Natural killer cell (primary cell): Measurements from ENCODE around the gene PCTP. TPM values are rescaled to one million over a fixed set of nuclear protein-coding genes. Genes with fewer than 3 reads are reported as not detected.

ENCODE experiments used
- ATAC-seq, 3 donors: fragments of 150-1000 bp in 2 of 3; fragments of 200-7000 bp in 1 of 3; cut with Tn5 transposase; 1 replicate in 1 of 3; 2 replicates in 2 of 3; pipeline ENCODE4 v1.10.0; 2021; ENCODE audit warnings: mild to moderate bottlenecking in 2 of 3, moderate library complexity in 2 of 3
- DNase-seq, 2 donors: peaks; one replicate each; pipeline versions ENCODE4 v3.0.0 to v3.0.0-alpha.2; 2013 to 2021; ENCODE audit warnings: mixed read lengths in 1 of 2
- H3K27ac ChIP-seq: one replicate; pipeline ENCODE4 v1.5.1; 2013; ENCODE audit warnings: mild to moderate bottlenecking, low read length
- H3K27me3 ChIP-seq: one replicate; pipeline ENCODE4 v1.6.1; 2013; ENCODE audit warnings: low read length; ENCODE audit not compliant: control insufficient read depth, insufficient read depth
- H3K36me3 ChIP-seq: one replicate; pipeline ENCODE4 v1.6.1; 2013; ENCODE audit warnings: low read length; ENCODE audit not compliant: control insufficient read depth, insufficient read depth
- H3K4me1 ChIP-seq: one replicate; pipeline ENCODE4 v1.6.1; 2013; ENCODE audit warnings: low read length; ENCODE audit not compliant: control insufficient read depth, insufficient read depth
- H3K4me3 ChIP-seq: one replicate; pipeline ENCODE4 v1.5.1; 2013; ENCODE audit warnings: low read length
- H3K9me3 ChIP-seq: one replicate; pipeline ENCODE4 v1.6.1; 2013; ENCODE audit warnings: low read length; ENCODE audit not compliant: control insufficient read depth, insufficient read depth
- H3K27ac Mint-ChIP-seq, 2 donors: one replicate each; pipeline ENCODE4 v1.8.0; 2022; ENCODE audit warnings: mild to moderate bottlenecking in 2 of 2, mixed read lengths in 2 of 2, moderate library complexity in 1 of 2
- H3K27me3 Mint-ChIP-seq, 2 donors: one replicate each; pipeline ENCODE4 v1.8.0; 2022; ENCODE audit warnings: low read depth in 2 of 2, mixed read lengths in 2 of 2
- H3K36me3 Mint-ChIP-seq: one replicate; pipeline ENCODE4 v1.8.0; 2022; ENCODE audit warnings: mixed read lengths
- H3K4me1 Mint-ChIP-seq, 2 donors: one replicate each; pipeline ENCODE4 v1.8.0; 2022; ENCODE audit warnings: mixed read lengths in 2 of 2
- H3K4me3 Mint-ChIP-seq: one replicate; pipeline ENCODE4 v1.8.0; 2022; ENCODE audit warnings: mild to moderate bottlenecking, moderate library complexity, mixed read lengths
- H3K9me3 Mint-ChIP-seq, 2 donors: one replicate each; pipeline ENCODE4 v1.8.0; 2022; ENCODE audit warnings: mixed read lengths in 2 of 2
- WGBS: methylation state at CpG from one replicate; pipeline ENCODE4 v1.1.7; 2013; ENCODE audit warnings: missing lambda C conversion rate; ENCODE audit not compliant: insufficient coverage; 5-methylcytosine and 5-hydroxymethylcytosine counted together
- intact Hi-C: fragments of 100-400 bp; cut with micrococcal nuclease; formaldehyde crosslinking; loops from one replicate; pipeline ENCODE4 v1.14.2; 2022
- total RNA-seq, 4 donors: library from RNA; stranded (reverse); fragments of 120-200 nt in 1 of 4; gene quantifications; one replicate each; pipeline versions ENCODE4 v1.2.3 to v1.2.4, GENCODE V29; 2013 to 2022
- TF ChIP-seq, protein P1 (sequence below): fragments of 200-600 bp; IDR thresholded peaks from one replicate; pipeline ENCODE4 v1.8.0; 2022; ENCODE audit warnings: antibody characterized with exemption

Gene PCTP
- total RNA-seq, 3 donors from 2014 or later (not counting 1 experiment from before 2014, with no cell fraction given): 6.3 to 9.5 (median 9.2) TPM

DNA sequence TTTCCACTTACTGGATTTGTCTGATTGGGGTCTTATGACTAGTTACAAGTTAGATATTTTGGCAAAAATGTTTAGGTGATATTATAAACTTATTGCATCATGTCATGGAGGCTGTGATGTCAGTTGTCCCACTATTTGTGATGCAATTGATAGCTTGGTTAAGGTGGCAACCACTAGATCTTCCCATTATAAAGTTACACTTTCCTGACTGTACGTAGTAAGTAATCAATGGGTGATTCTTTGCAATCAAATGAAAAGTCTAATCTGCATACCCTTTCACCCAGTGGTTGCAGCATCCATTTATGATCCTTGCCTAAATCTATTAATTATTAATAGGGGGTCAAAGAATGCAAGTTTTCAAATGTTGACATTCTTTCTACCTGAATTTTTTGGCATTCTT lies 4.4 kb upstream of the PCTP start:
- H3K9me3 Mint-ChIP-seq: no peaks in the 10 kb centered on the region

DNA sequence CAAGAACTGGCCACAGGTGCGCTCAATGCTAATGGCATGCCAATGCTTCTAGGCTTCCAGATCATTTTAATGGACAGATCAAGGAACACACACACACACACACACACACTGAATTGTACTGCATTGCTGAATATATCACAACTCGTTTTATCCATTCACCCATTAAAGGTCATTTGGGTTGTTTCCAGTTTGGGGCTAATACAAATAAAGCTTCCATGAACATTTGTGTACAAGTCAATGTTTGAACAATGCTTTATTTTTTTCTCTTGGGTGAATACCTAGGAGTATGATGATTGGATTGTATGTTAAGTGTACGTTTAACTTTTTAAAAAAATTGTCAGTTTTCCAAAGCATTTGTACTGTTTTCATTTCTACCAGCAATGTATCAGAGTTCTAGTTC lies 3.6 kb upstream of the PCTP start:
- H3K36me3 Mint-ChIP-seq: no peaks in the 10 kb centered on the region

More for the DNA sequence above, 4.4 kb upstream of the PCTP start:
- Mint-ChIP-seq H3K4me3 (no peak overlapping the region), H3K36me3 (no peaks in the 10 kb centered on the region), H3K4me1 (peaks cover 10 to 12% of the 10 kb centered on the region in 2 donors), H3K27ac (no peak overlapping the region), H3K27me3 (peaks cover 14 to 27% of the 10 kb centered on the region in 2 donors)
- no peak for DNase-seq
- peaks cover 6% of the 10 kb centered on the region for H3K27me3 ChIP-seq
- peaks cover 8% of the 10 kb centered on the region for H3K4me1 ChIP-seq
- H3K36me3 ChIP-seq: no peaks in the 10 kb centered on the region
- no peak overlapping the region for H3K27ac ChIP-seq
- no peak for ATAC-seq
- H3K9me3 ChIP-seq: no peaks in the 10 kb centered on the region
- TF ChIP-seq, protein P1, sequence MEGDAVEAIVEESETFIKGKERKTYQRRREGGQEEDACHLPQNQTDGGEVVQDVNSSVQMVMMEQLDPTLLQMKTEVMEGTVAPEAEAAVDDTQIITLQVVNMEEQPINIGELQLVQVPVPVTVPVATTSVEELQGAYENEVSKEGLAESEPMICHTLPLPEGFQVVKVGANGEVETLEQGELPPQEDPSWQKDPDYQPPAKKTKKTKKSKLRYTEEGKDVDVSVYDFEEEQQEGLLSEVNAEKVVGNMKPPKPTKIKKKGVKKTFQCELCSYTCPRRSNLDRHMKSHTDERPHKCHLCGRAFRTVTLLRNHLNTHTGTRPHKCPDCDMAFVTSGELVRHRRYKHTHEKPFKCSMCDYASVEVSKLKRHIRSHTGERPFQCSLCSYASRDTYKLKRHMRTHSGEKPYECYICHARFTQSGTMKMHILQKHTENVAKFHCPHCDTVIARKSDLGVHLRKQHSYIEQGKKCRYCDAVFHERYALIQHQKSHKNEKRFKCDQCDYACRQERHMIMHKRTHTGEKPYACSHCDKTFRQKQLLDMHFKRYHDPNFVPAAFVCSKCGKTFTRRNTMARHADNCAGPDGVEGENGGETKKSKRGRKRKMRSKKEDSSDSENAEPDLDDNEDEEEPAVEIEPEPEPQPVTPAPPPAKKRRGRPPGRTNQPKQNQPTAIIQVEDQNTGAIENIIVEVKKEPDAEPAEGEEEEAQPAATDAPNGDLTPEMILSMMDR: no peak
- intact Hi-C loops: no loop called here
- H3K4me3 ChIP-seq: no peak overlapping the region
- 71% methylated on average over 1 of the region's 1 CpG for WGBS

DNA sequence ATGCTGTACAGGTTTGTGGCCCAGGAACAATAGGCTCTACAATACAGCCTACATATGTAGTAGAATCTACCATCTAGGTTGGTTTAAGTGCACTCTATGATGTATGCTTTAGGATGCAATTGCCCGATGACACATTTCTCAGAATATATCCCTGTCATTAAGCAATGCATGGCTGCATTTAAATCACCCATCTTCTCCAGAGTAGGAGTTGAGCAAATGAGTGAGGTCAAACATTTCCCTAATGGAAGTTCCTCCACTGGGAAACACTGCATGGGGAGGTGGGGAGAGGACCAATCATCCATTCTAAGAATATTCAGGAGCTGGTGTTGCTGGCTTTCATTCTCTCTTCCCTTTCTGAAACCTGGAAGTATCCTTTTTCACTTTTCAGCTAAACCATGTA lies 2.0 kb upstream of the PCTP start:
- peaks cover 18 to 31% of the 10 kb centered on the region in 2 donors for H3K4me1 Mint-ChIP-seq
- H3K36me3 ChIP-seq: no peaks in the 10 kb centered on the region
- H3K9me3 ChIP-seq: no peaks in the 10 kb centered on the region
- no peak overlapping the region for H3K27ac ChIP-seq
- TF ChIP-seq, protein P1: no peak
- intact Hi-C loops: no loop called here
- no CpG with 5 or more reads among the region's 1 CpG for WGBS
- no peak overlapping the region for H3K4me3 ChIP-seq
- H3K4me3 Mint-ChIP-seq: no peak overlapping the region
- H3K27me3 ChIP-seq: peaks cover 5% of the 10 kb centered on the region
- H3K27ac Mint-ChIP-seq: no peak overlapping the region
- ATAC-seq (no peak), DNase-seq (no peak)
- no peaks in the 10 kb centered on the region for H3K36me3 Mint-ChIP-seq
- H3K27me3 Mint-ChIP-seq: peaks cover 9 to 27% of the 10 kb centered on the region in 2 donors
- H3K9me3 Mint-ChIP-seq: no peaks in the 10 kb centered on the region
- H3K4me1 ChIP-seq: peaks cover 14% of the 10 kb centered on the region

More for the DNA sequence above, 3.6 kb upstream of the PCTP start:
- Mint-ChIP-seq H3K9me3 (no peaks in the 10 kb centered on the region), H3K4me1 (peaks cover 15 to 19% of the 10 kb centered on the region in 2 donors), H3K4me3 (no peak overlapping the region), H3K27me3 (peaks cover 14 to 27% of the 10 kb centered on the region in 2 donors), H3K27ac (no peak overlapping the region)
- peaks cover 5% of the 10 kb centered on the region for H3K27me3 ChIP-seq
- DNase-seq (no peak), ATAC-seq (no peak)
- TF ChIP-seq, protein P1: no peak
- peaks cover 14% of the 10 kb centered on the region for H3K4me1 ChIP-seq
- H3K4me3 ChIP-seq: no peak overlapping the region
- H3K36me3 ChIP-seq: no peaks in the 10 kb centered on the region
- 100% methylated on average over 1 of the region's 3 CpGs for WGBS
- intact Hi-C loops: no loop called here
- H3K27ac ChIP-seq: no peak overlapping the region
- no peaks in the 10 kb centered on the region for H3K9me3 ChIP-seq

DNA sequence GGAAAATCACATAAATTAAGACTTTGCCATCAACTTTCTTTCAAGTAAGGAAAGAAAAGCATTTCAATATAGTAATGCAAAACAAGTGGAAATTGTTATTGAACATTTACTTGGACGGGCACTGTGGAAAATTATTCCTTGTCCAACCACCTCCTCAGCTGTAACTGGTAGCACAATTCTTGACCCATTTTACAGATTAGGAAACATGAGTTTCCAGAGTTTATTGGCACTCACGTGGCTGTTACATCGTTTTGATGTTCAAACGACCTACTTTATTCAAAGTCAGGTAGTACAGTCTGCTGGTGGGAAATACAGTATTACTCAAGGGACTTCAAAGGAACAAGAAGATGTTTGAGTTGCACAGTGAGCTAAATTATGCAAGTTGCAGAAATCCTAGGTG lies 866 bp upstream of the PCTP start:
- 94% methylated on average over 4 of the region's 4 CpGs for WGBS
- H3K27me3 Mint-ChIP-seq: peaks cover 9 to 27% of the 10 kb centered on the region in 2 donors
- no peaks in the 10 kb centered on the region for H3K9me3 ChIP-seq
- H3K27ac ChIP-seq: no peak overlapping the region
- ATAC-seq: no peak
- TF ChIP-seq, protein P1: no peak
- peaks cover 21 to 34% of the 10 kb centered on the region in 2 donors for H3K4me1 Mint-ChIP-seq
- H3K4me3 ChIP-seq: no peak overlapping the region
- H3K36me3 Mint-ChIP-seq: no peaks in the 10 kb centered on the region
- peaks cover 5% of the 10 kb centered on the region for H3K27me3 ChIP-seq
- H3K27ac Mint-ChIP-seq: peak overlapping the region; percentile 32 to 52
- no peak for DNase-seq
- no peaks in the 10 kb centered on the region for H3K9me3 Mint-ChIP-seq
- no peaks in the 10 kb centered on the region for H3K36me3 ChIP-seq
- intact Hi-C loops: no loop called here
- H3K4me3 Mint-ChIP-seq: peak overlapping the region; percentile 88
- H3K4me1 ChIP-seq: peaks cover 14% of the 10 kb centered on the region
